Adrenal gland (tissue), 12 donors: Measurements from ENCODE around the gene FAM89A. TPM values are rescaled to one million over a fixed set of nuclear protein-coding genes. Genes with fewer than 3 reads are reported as not detected.

Source experiments
- DNase-seq, 7 donors: peaks; one replicate each; pipeline ENCODE4 v3.0.0-alpha.2; 2019 to 2020
- H3K27ac ChIP-seq, 5 donors: fragments of 200-600 bp; sonication (generic) in 4 of 5; 1 replicate in 3 of 5; 2 replicates in 2 of 5; pipeline versions ENCODE4 v1.5.1 to v1.8.0; 2016 to 2020; ENCODE audit warnings: mild to moderate bottlenecking in 1 of 5
- H3K27me3 ChIP-seq: fragments of 200-600 bp; 2 replicates; pipeline ENCODE4 v1.8.0; 2021
- H3K36me3 ChIP-seq, 2 donors: fragments of 200-600 bp; replicated peaks in 1 of 2; 1 replicate in 1 of 2; 2 replicates in 1 of 2; pipeline versions ENCODE4 v1.5.1 to v1.8.0; 2018 to 2022
- H3K4me1 ChIP-seq, 2 donors: fragments of 200-600 bp; replicated peaks in 1 of 2; 1 replicate in 1 of 2; 2 replicates in 1 of 2; pipeline versions ENCODE4 v1.5.1 to v1.8.0; 2018 to 2021
- H3K4me3 ChIP-seq, 4 donors: fragments of 200-600 bp; sonication (generic) in 3 of 4; one replicate each; pipeline ENCODE4 v1.5.1; 2016 to 2018
- H3K9me3 ChIP-seq, 3 donors: fragments of 200-600 bp; sonication (generic) in 1 of 3; replicated peaks in 1 of 3; 1 replicate in 2 of 3; 2 replicates in 1 of 3; pipeline versions ENCODE4 v1.5.1 to v1.8.0; 2016 to 2021
- POLR2A ChIP-seq, 2 donors: fragments of 450-650 bp; IDR thresholded peaks; one replicate each; pipeline ENCODE4 v1.6.1; 2017; ENCODE audit warnings: antibody characterized with exemption in 2 of 2, mild to moderate bottlenecking in 2 of 2, moderate library complexity in 1 of 2
- WGBS, 4 donors: extraction: QIAGEN DNeasy Blood & Tissue Kit in 2 of 4; methylation state at CpG; one replicate each; pipeline versions ENCODE4 v1.1.5 to v1.1.7; 2013 to 2017; 5-methylcytosine and 5-hydroxymethylcytosine counted together
- intact Hi-C, 2 donors: fragments of 100-400 bp; cut with DNase I; formaldehyde crosslinking; loops; one replicate each; pipeline versions ENCODE4 v1.14.1 to v1.15.0; 2022 to 2023
- polyA plus RNA-seq, 3 donors: library from polyadenylated mRNA; stranded (reverse); fragments of 200-250 nt in 2 of 3; fragments of 350-450 nt in 1 of 3; fragmentation: Illumina TruSeq in 1 of 3; extraction: RNeasy Lipid Tissue Mini Kit (QIAGEN cat#74804) in 1 of 3; gene quantifications; one replicate each; pipeline ENCODE4 v1.2.3, GENCODE V29; 2013 to 2014
- total RNA-seq, 9 donors: library from RNA; depleted of rRNA in 4 of 9; stranded (reverse); fragments of >200 nt in 4 of 9; fragments of 120-200 nt in 1 of 9; fragmentation: NEBNext Ultra II Directional in 1 of 9; extraction: Animal tissue kit (Norgen Biotek cat#: 25700) in 1 of 9; gene quantifications; one replicate each; pipeline versions ENCODE4 v1.1.0 to v1.2.4, GENCODE V29; 2013 to 2023
- TF ChIP-seq, protein P1 (sequence below), 6 experiments: fragments of 450-650 bp in 4 of 6; fragments of 200-600 bp in 2 of 6; sonication (generic) in 1 of 6; IDR thresholded peaks; 1 replicate in 5 of 6; 2 replicates in 1 of 6; pipeline versions ENCODE4 v1.5.1 to v1.8.0; 2016 to 2021; ENCODE audit warnings: antibody characterized with exemption in 6 of 6, mild to moderate bottlenecking in 2 of 6, moderate library complexity in 1 of 6
- donor health status: healthy with polysubstance abuse.
- donor health status: Bipolar disorder and iron deficiency.
- donor health status: DM: yes; HTN: yes; CAD: no.
- donor health status: DM: no; HTN: no; CAD: no.
- donor health status: DM: no; HTN: no; CAD: no.
- donor health status: DM: yes; HTN: yes; CAD: no.

The FAM89A gene
- total and polyA plus RNA-seq, 12 donors: 11.3 to 59.4 (median 33.0) TPM

DNA sequence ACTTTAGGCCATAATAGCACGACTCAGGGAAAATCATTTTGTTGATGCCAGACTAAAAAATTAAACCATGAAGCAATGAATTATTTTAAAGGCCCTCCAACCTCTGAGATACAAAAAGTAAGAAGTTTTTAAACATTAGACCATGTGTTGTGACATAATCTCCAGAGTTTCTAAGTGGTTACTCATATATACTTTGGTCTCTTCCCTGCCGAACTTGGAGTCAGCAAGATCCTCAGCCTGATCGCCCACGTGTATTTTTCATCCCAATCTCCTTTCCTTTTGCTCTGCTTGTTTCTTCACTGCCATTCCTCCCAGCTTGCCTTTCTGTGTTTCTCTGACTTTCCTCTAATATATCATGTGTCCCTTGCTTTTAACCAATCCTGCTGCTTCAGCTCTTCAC lies 57.4 kb downstream of the FAM89A start:
- Histone ChIP-seq H3K9me3 (no peaks in the 10 kb centered on the region), H3K27ac (no peak overlapping the region), H3K36me3 (peaks cover 0 to 4% of the 10 kb centered on the region in 2 donors), H3K4me1 (peaks cover 8 to 27% of the 10 kb centered on the region in 2 donors), H3K4me3 (no peak overlapping the region), H3K27me3 (no peaks in the 10 kb centered on the region)
- WGBS, 4 donors: 67 to 81% (median 78%) methylated on average over 4 of the region's 4 CpGs
- intact Hi-C loops: no loop called here
- TF ChIP-seq, protein P1, sequence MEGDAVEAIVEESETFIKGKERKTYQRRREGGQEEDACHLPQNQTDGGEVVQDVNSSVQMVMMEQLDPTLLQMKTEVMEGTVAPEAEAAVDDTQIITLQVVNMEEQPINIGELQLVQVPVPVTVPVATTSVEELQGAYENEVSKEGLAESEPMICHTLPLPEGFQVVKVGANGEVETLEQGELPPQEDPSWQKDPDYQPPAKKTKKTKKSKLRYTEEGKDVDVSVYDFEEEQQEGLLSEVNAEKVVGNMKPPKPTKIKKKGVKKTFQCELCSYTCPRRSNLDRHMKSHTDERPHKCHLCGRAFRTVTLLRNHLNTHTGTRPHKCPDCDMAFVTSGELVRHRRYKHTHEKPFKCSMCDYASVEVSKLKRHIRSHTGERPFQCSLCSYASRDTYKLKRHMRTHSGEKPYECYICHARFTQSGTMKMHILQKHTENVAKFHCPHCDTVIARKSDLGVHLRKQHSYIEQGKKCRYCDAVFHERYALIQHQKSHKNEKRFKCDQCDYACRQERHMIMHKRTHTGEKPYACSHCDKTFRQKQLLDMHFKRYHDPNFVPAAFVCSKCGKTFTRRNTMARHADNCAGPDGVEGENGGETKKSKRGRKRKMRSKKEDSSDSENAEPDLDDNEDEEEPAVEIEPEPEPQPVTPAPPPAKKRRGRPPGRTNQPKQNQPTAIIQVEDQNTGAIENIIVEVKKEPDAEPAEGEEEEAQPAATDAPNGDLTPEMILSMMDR (IDR thresholded peaks at IDR 0.05): no peak
- no peak for TF ChIP-seq POLR2A (IDR thresholded peaks at IDR 0.05)
- no peak for DNase-seq

DNA sequence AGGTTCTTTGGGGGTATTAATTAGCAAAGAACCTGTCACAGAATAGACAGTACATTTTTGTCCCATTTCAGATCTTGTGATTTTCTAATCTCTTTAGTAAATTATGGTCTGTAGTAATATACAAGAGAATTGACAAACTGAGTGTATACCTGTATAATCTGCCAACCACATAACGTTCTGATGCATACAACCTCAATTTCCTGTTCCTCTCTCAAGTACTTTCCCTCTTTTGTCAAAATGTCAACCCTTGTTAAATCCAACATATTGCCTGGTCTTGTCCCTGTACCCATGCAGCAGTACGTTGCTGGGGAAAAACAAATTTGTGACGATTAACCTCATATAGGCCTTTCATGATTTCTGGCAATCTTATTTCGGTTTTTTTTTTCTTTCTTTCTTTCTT lies 60.1 kb downstream of the FAM89A start:
- TF ChIP-seq, protein P1 (IDR thresholded peaks at IDR 0.05): no peak
- TF ChIP-seq POLR2A (IDR thresholded peaks at IDR 0.05): no peak
- H3K4me3 ChIP-seq: peak overlapping the region in 1 of 4 donors; percentile 98
- H3K27ac ChIP-seq: no peak overlapping the region
- H3K4me1 ChIP-seq: peaks cover 8 to 29% of the 10 kb centered on the region in 2 donors
- WGBS, 4 donors: 72 to 78% (median 78%) methylated on average over 4 of the region's 4 CpGs
- H3K27me3 ChIP-seq: no peaks in the 10 kb centered on the region
- intact Hi-C loops: no loop called here
- DNase-seq: no peak
- H3K9me3 ChIP-seq: no peaks in the 10 kb centered on the region
- peaks cover 0 to 4% of the 10 kb centered on the region in 2 donors for H3K36me3 ChIP-seq

DNA sequence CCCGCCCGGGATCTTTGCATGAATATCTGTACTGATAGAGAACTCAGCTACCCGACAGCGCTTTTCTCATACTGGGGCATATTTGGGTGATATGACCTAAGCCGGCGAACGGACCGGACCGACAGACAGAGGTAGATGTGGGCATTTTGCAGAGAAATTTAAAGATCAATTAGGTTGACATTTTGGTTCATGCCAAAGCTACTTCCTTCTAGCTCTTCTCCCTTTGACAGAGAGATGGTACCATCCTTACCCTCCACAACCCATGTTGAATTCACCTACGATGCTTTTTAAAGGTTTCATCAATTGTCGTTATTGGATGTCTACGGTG lies 60.7 kb downstream of the FAM89A start:
- 4 to 7% (median 6%) methylated on average over 10 to 12 of the region's 12 CpGs for WGBS, 4 donors
- TF ChIP-seq, protein P1 (IDR thresholded peaks at IDR 0.05): no peak
- TF ChIP-seq POLR2A (IDR thresholded peaks at IDR 0.05): no peak
- Histone ChIP-seq H3K9me3 (no peaks in the 10 kb centered on the region), H3K27ac (peak overlapping the region in 3 of 5 donors; percentile 14 to 85 (median 51)), H3K4me3 (peak overlapping the region; percentile 16 to 98 (median 54)), H3K4me1 (peaks cover 8 to 29% of the 10 kb centered on the region in 2 donors), H3K27me3 (no peaks in the 10 kb centered on the region), H3K36me3 (peaks cover 0 to 4% of the 10 kb centered on the region in 2 donors)
- intact Hi-C loops: no loop called here
- no peak for DNase-seq

DNA sequence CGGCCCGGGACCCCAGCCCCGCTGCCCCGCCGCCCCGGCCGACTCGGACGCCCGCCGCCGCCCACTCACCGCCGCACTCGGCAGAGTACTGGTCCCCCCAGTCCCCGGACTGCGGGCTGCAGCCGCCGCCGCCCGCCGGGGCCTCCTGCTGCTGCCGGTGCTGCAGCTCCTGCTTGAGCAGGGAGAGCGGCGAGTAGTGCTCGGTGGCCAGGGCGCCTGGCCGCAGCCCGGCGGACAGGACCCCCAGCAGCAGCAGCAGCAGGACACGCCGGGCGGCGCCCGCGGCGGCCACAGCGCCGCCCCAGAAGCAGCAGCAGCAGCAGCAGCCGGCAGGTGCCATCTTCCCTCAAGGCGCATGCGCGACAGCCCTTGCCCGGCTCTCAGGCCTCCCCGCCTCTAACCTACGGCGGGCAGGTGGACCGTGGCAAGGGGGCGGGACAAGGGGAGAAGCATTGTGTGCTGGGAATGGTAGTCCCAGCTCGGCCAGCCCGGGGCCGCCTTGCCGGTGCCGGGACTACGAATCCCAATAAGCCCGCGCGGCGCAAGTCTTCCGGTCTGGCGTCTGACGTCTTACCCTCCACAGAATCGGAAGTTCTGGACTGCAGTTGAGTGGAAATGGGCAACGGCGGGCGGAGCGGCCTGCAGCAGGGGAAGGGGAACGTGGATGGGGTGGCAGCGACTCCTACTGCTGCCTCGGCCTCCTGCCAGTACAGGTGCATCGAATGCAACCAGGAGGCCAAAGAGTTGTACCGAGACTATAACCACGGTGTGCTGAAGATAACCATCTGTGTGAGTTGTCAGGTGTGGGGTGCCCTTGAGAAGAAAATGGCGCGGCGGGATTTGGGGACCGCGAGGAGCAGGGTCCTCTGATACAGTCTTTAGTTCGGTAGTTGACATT lies 61.3 kb downstream of the FAM89A start, which contains the start of the genes ARV1 and TTC13:
Gene ARV1, plus strand, starts transcription at position 604 of the 898 bp plus-strand sequence. Its CDS starts 12 bp downstream, at position 616.
Gene TTC13, minus strand, starts transcription at position 371 of the 898 bp plus-strand sequence. Its CDS starts 31 bp downstream, at position 340.
- 0 to 1% (median 1%) methylated on average over 12 to 79 of the region's 79 CpGs for WGBS, 4 donors
- intact Hi-C loops: no loop called here
- peaks cover 8 to 29% of the 10 kb centered on the region in 2 donors for H3K4me1 ChIP-seq

More for the DNA sequence above, 61.3 kb downstream of the FAM89A start, which contains the start of the genes ARV1 and TTC13:
- Histone ChIP-seq H3K36me3 (peaks cover 0 to 4% of the 10 kb centered on the region in 2 donors), H3K27me3 (no peaks in the 10 kb centered on the region), H3K4me3 (peak within 1 kb of the TSS; percentile 31 to 98 (median 68)), H3K27ac (peak within 1 kb of the TSS in 4 of 5 donors; percentile 45 to 85 (median 58)), H3K9me3 (no peaks in the 10 kb centered on the region)
- peak; percentile 30 to 87 for TF ChIP-seq POLR2A (IDR thresholded peaks at IDR 0.05)
- TF ChIP-seq, protein P1 (IDR thresholded peaks at IDR 0.05): peak in 3 of 6 experiments; percentile 11 to 25 (median 19)
- peak; percentile 98 to 100 (median 99) for DNase-seq
